ENCODE results near the gene TMEM54. TPM values are rescaled to one million over a fixed set of nuclear protein-coding genes. Genes with fewer than 3 reads are reported as not detected.
"Not testable (repeated sequence)": the region's sequence is repeated elsewhere in the genome, so short reads cannot be mapped to it uniquely, and the experiment has no call there.

Gene TMEM54
- total RNA-seq, 1 donor from 2014 or later, result 0.49 TPM

DNA sequence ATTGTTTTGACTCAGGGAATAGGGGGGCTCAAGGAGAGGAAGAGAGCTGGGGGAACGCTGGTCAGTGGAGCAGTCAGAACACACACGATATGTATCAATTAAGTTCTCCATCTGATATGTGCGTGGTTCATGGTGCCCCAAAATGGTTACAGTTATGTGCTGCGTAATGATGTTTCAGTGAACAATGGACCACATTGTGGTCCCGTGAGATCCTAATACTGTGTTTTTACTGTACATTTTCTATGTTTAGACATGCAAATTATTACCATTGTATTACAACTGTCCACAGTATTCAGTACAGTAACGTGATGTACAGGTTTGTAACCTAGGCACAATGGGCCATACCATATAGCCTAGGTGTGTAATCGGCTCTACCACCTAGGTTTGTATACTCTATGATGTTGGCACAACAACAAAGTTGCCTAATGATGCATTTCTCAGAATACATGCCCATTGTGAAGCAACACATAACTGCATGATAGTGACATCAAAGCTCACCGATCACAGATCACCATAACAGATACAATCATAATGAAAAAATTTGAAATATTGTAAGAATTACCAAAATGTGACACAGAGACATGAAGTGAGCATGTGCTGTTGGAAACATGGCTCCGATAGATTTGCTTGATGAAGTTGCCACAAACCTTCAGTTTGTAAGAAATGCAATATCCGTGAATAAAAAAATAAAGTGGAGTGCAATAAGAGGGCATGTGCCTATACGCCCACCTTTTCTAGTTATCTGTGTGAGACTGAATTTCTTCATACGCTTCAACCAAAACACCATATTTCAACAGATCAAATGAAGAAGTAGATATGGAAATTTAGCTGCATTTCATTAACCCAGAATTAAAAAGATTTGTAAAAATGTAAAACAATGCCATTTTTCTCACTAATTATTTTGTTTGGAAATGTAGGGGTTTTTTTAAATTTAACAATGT, 14.8 kb upstream of the TMEM54 start:
- H3K27me3 Mint-ChIP-seq (ENCODE audit: unreplicated experiment), result no peaks in the 10 kb centered on the region
- TF ChIP-seq, protein P1, sequence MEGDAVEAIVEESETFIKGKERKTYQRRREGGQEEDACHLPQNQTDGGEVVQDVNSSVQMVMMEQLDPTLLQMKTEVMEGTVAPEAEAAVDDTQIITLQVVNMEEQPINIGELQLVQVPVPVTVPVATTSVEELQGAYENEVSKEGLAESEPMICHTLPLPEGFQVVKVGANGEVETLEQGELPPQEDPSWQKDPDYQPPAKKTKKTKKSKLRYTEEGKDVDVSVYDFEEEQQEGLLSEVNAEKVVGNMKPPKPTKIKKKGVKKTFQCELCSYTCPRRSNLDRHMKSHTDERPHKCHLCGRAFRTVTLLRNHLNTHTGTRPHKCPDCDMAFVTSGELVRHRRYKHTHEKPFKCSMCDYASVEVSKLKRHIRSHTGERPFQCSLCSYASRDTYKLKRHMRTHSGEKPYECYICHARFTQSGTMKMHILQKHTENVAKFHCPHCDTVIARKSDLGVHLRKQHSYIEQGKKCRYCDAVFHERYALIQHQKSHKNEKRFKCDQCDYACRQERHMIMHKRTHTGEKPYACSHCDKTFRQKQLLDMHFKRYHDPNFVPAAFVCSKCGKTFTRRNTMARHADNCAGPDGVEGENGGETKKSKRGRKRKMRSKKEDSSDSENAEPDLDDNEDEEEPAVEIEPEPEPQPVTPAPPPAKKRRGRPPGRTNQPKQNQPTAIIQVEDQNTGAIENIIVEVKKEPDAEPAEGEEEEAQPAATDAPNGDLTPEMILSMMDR (IDR thresholded peaks at IDR 0.05; ENCODE audit: unreplicated experiment), result no peak
- DNase-seq (ENCODE audit: low spot score), result no peak
- H3K4me3 Mint-ChIP-seq (ENCODE audit: unreplicated experiment), result no peak overlapping the region
- H3K36me3 Mint-ChIP-seq (ENCODE audit: low read depth, unreplicated experiment), result no peaks in the 10 kb centered on the region
- H3K27ac Mint-ChIP-seq (ENCODE audit: unreplicated experiment), result no peak overlapping the region
- no peaks in the 10 kb centered on the region for H3K4me1 Mint-ChIP-seq (ENCODE audit: unreplicated experiment)
- no peaks in the 10 kb centered on the region for H3K9me3 Mint-ChIP-seq (ENCODE audit: unreplicated experiment)

DNA sequence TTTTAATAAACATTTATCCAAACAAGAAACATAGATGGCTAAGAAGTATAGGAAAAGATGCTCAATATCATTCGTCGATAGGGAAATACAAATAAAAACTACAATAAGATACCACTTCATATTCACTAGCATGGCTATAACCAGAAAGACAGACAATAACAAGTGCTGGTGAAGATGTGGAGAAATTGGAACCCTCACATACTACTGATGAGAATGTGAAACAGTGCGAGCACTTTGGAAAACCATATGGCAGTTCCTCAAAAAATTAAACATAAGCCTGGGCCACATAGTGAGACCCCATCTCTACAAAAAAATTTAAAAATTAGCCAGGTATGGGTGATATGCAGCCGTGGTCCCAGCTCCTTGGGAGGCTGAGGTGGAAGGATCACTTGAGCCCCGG, 9.1 kb upstream of the TMEM54 start:
- H3K36me3 Mint-ChIP-seq (ENCODE audit: low read depth, unreplicated experiment), result no peaks in the 10 kb centered on the region
- no peaks in the 10 kb centered on the region for H3K9me3 Mint-ChIP-seq (ENCODE audit: unreplicated experiment)
- H3K27ac Mint-ChIP-seq (ENCODE audit: unreplicated experiment), result no peak overlapping the region
- DNase-seq (ENCODE audit: low spot score), result no peak
- H3K27me3 Mint-ChIP-seq (ENCODE audit: unreplicated experiment), result peaks cover 1% of the 10 kb centered on the region
- no peak overlapping the region for H3K4me3 Mint-ChIP-seq (ENCODE audit: unreplicated experiment)
- TF ChIP-seq, protein P1 (IDR thresholded peaks at IDR 0.05; ENCODE audit: unreplicated experiment), result no peak
- H3K4me1 Mint-ChIP-seq (ENCODE audit: unreplicated experiment), result no peaks in the 10 kb centered on the region

DNA sequence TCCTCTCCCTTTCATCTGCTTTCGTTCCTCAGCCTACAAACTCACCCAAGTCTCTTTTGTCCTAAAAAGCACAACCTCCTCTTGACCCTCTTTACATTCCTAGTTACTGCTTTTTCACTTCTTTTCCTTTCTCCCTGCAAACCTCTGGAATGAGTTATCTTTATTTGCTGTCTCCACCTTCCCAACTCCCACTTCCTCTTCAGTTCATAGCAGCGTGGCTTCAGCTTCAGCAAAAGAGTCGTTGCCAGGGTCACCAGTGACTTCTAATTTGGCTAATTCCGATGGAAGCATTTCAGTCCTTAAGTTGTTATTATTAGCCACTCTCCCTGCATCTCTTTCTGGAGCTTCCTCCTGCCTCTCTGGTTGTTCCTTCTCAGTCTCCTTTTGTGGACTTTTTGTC, 6.2 kb upstream of the TMEM54 start:
- H3K9me3 Mint-ChIP-seq (ENCODE audit: unreplicated experiment), result no peaks in the 10 kb centered on the region
- H3K4me1 Mint-ChIP-seq (ENCODE audit: unreplicated experiment), result no peaks in the 10 kb centered on the region
- H3K4me3 Mint-ChIP-seq (ENCODE audit: unreplicated experiment), result no peak overlapping the region
- H3K36me3 Mint-ChIP-seq (ENCODE audit: low read depth, unreplicated experiment), result no peaks in the 10 kb centered on the region
- H3K27me3 Mint-ChIP-seq (ENCODE audit: unreplicated experiment), result peaks cover 1% of the 10 kb centered on the region
- no peak for DNase-seq (ENCODE audit: low spot score)
- TF ChIP-seq, protein P1 (IDR thresholded peaks at IDR 0.05; ENCODE audit: unreplicated experiment), result no peak
- no peak overlapping the region for H3K27ac Mint-ChIP-seq (ENCODE audit: unreplicated experiment)

DNA sequence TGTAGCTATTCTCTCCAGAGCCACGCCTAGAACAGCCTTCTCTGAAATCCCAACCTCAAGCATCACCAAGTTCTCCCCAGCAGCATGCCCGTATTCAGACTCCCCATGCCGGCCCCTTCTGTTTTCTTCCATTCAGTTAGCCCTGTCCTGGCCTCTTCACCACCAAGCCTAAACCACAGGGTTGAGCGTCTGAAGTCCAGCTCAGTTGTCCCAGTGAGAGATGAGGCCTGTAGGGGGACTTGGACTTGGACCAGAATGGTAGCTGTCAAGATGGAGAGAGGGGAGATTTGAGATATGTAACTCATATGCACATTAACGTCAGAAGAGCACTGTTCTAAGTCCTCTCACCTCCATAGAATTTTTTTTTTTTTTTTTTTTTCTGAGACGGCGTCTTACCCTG, 5.5 kb upstream of the TMEM54 start:
- Mint-ChIP-seq H3K27ac (ENCODE audit: unreplicated experiment) (no peak overlapping the region), H3K9me3 (ENCODE audit: unreplicated experiment) (no peaks in the 10 kb centered on the region), H3K4me3 (ENCODE audit: unreplicated experiment) (no peak overlapping the region), H3K27me3 (ENCODE audit: unreplicated experiment) (peaks cover 4% of the 10 kb centered on the region), H3K4me1 (ENCODE audit: unreplicated experiment) (peaks cover 1% of the 10 kb centered on the region), H3K36me3 (ENCODE audit: low read depth, unreplicated experiment) (no peaks in the 10 kb centered on the region)
- TF ChIP-seq, protein P1 (IDR thresholded peaks at IDR 0.05; ENCODE audit: unreplicated experiment), result no peak
- DNase-seq (ENCODE audit: low spot score), result no peak

DNA sequence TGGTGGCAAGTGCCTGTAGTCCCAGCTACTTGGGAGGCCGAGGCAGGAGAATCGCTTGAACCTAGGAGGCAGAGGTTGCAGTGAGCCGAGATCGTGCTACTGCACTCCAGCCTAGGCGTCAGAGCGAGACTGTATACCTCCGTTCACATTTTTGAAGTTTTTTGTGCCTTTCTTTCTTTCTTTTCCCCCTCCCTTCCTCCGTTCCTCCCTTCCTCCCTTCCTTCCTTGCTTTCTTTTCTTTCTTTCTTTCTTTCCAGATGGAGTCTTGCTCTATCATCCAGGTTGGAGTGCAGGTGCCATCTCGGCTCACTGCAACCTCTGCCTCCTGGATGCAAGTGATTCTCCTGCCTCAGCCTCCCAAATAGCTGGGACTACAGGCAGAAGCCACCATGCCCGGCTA, 4.4 kb upstream of the TMEM54 start:
- H3K36me3 Mint-ChIP-seq (ENCODE audit: low read depth, unreplicated experiment); H3K9me3 Mint-ChIP-seq (ENCODE audit: unreplicated experiment); H3K27me3 Mint-ChIP-seq (ENCODE audit: unreplicated experiment); H3K4me1 Mint-ChIP-seq (ENCODE audit: unreplicated experiment); H3K27ac Mint-ChIP-seq (ENCODE audit: unreplicated experiment); H3K4me3 Mint-ChIP-seq (ENCODE audit: unreplicated experiment); DNase-seq (ENCODE audit: low spot score): not testable (repeated sequence)

Data from endothelial cell (in vitro differentiated cells).